CD14-positive monocyte (primary cell): Measurements from ENCODE around the gene PDZD8. TPM values are rescaled to one million over a fixed set of nuclear protein-coding genes. Genes with fewer than 3 reads are reported as not detected.

Source experiments
- DNase-seq, 3 donors: peaks; one replicate each; pipeline ENCODE4 v3.0.0-alpha.2; 2011 to 2022
- H2AFZ ChIP-seq: 2 replicates; pipeline ENCODE4 v1.6.0; 2012; ENCODE audit warnings: mild to moderate bottlenecking, low read depth, low read length, inconsistent platforms; ENCODE audit not compliant: insufficient read depth, poor library complexity, severe bottlenecking
- H3K27ac ChIP-seq, 2 donors: 1 replicate in 1 of 2; 2 replicates in 1 of 2; pipeline ENCODE4 v1.5.1; 2012 to 2013; ENCODE audit warnings: low read length in 2 of 2, control low read depth in 1 of 2, inconsistent platforms in 1 of 2, low read depth in 1 of 2, mild to moderate bottlenecking in 1 of 2
- H3K27me3 ChIP-seq, 2 donors: one replicate each; pipeline versions ENCODE4 v1.6.0 to v1.6.1; 2011 to 2013; ENCODE audit warnings: low read length in 2 of 2; ENCODE audit not compliant: control insufficient read depth in 2 of 2, insufficient read depth in 2 of 2
- H3K36me3 ChIP-seq, 2 donors: replicated peaks in 1 of 2; 1 replicate in 1 of 2; 2 replicates in 1 of 2; pipeline versions ENCODE4 v1.5.1 to v1.6.1; 2012 to 2013; ENCODE audit warnings: low read length in 2 of 2, control low read depth in 1 of 2, inconsistent platforms in 1 of 2, mild to moderate bottlenecking in 1 of 2; ENCODE audit not compliant: insufficient read depth in 2 of 2, control insufficient read depth in 1 of 2
- H3K4me1 ChIP-seq, 2 donors: 1 replicate in 1 of 2; 2 replicates in 1 of 2; pipeline versions ENCODE4 v1.5.1 to v1.6.1; 2012 to 2013; ENCODE audit warnings: low read length in 2 of 2, control low read depth in 1 of 2, inconsistent platforms in 1 of 2, mild to moderate bottlenecking in 1 of 2, moderate library complexity in 1 of 2; ENCODE audit not compliant: insufficient read depth in 2 of 2, control insufficient read depth in 1 of 2
- H3K4me2 ChIP-seq: replicated peaks from 2 replicates; pipeline ENCODE3; 2012; ENCODE audit warnings: low read length, moderate library complexity, mild to moderate bottlenecking; ENCODE audit not compliant: poor library complexity, severe bottlenecking; ENCODE audit errors: extremely low read depth
- H3K4me3 ChIP-seq, 3 experiments: fragments of 200-600 bp in 1 of 3; sonication (generic) in 1 of 3; replicated peaks in 1 of 3; 1 replicate in 2 of 3; 2 replicates in 1 of 3; pipeline ENCODE4 v1.5.1; 2011 to 2013; ENCODE audit warnings: low read length in 3 of 3, mild to moderate bottlenecking in 3 of 3, control low read depth in 2 of 3, low read depth in 2 of 3, inconsistent platforms in 1 of 3, moderate library complexity in 1 of 3
- H3K79me2 ChIP-seq: 2 replicates; pipeline ENCODE4 v1.6.0; 2012; ENCODE audit warnings: mild to moderate bottlenecking, control low read depth, inconsistent platforms, low read length, moderate library complexity; ENCODE audit not compliant: insufficient read depth
- H3K9ac ChIP-seq: 2 replicates; pipeline ENCODE4 v1.6.0; 2017; ENCODE audit warnings: low read length, mild to moderate bottlenecking; ENCODE audit not compliant: insufficient read depth, poor library complexity, severe bottlenecking
- H3K9me3 ChIP-seq, 2 donors: replicated peaks in 1 of 2; 1 replicate in 1 of 2; 2 replicates in 1 of 2; pipeline versions ENCODE4 v1.5.1 to v1.6.1; 2012 to 2013; ENCODE audit warnings: low read length in 2 of 2, control low read depth in 1 of 2; ENCODE audit not compliant: control insufficient read depth in 1 of 2, insufficient read depth in 1 of 2
- H4K20me1 ChIP-seq: 2 replicates; pipeline ENCODE4 v1.6.0; 2012; ENCODE audit warnings: mild to moderate bottlenecking, low read length, control low read depth, moderate library complexity; ENCODE audit not compliant: insufficient read depth
- H3K27ac Mint-ChIP-seq, 7 donors: one replicate each; pipeline ENCODE4 v1.8.0; 2020; ENCODE audit warnings: mild to moderate bottlenecking in 7 of 7, mixed read lengths in 7 of 7, moderate library complexity in 6 of 7, inconsistent platforms in 2 of 7
- H3K27me3 Mint-ChIP-seq, 3 donors: one replicate each; pipeline ENCODE4 v1.8.0; 2021 to 2022; ENCODE audit warnings: low read depth in 3 of 3, mild to moderate bottlenecking in 3 of 3, mixed read lengths in 3 of 3, moderate library complexity in 3 of 3, inconsistent platforms in 1 of 3
- H3K36me3 Mint-ChIP-seq, 2 donors: one replicate each; pipeline ENCODE4 v1.8.0; 2020; ENCODE audit warnings: mixed read lengths in 2 of 2, inconsistent platforms in 1 of 2, mild to moderate bottlenecking in 1 of 2
- H3K4me1 Mint-ChIP-seq: one replicate; pipeline ENCODE4 v1.8.0; 2020; ENCODE audit warnings: mild to moderate bottlenecking, mixed read lengths
- H3K4me3 Mint-ChIP-seq, 2 donors: one replicate each; pipeline ENCODE4 v1.8.0; 2020; ENCODE audit warnings: mild to moderate bottlenecking in 2 of 2, mixed read lengths in 2 of 2, moderate library complexity in 1 of 2
- H3K9me3 Mint-ChIP-seq, 7 donors: one replicate each; pipeline ENCODE4 v1.8.0; 2020 to 2022; ENCODE audit warnings: mixed read lengths in 7 of 7, mild to moderate bottlenecking in 6 of 7, moderate library complexity in 6 of 7, inconsistent platforms in 2 of 7
- CTCF ChIP-seq: fragments of 200-600 bp; IDR thresholded peaks from one replicate; pipeline ENCODE4 v1.8.0; 2022; ENCODE audit warnings: antibody characterized with exemption, mild to moderate bottlenecking
- WGBS: methylation state at CpG from one replicate; pipeline ENCODE4 v1.1.5; 2013; ENCODE audit warnings: missing lambda C conversion rate; ENCODE audit not compliant: insufficient coverage; 5-methylcytosine and 5-hydroxymethylcytosine counted together
- intact Hi-C, 2 donors: fragments of 100-400 bp; cut with micrococcal nuclease; formaldehyde crosslinking; loops; one replicate each; pipeline versions ENCODE4 v1.15.0 to v1.15.1; 2023
- polyA plus RNA-seq, 3 donors: library from polyadenylated mRNA; depleted of rRNA in 1 of 3; unstranded in 2 of 3; stranded (reverse) in 1 of 3; fragments of 300-500 nt in 2 of 3; fragments of >200 nt in 1 of 3; fragmentation: Illumina TruSeq in 2 of 3; gene quantifications; 1 replicate in 2 of 3; 2 replicates in 1 of 3; pipeline ENCODE4 v1.2.3, GENCODE V29; 2012 to 2021

The PDZD8 gene
- polyA plus RNA-seq, 3 donors, result 4.6 to 104 (median 9.0) TPM

GRCh38 chr10:117360016-117360415 is 15.2 kb downstream of the PDZD8 start:
- Histone ChIP-seq H3K4me3 (no peak overlapping the region), H3K27ac (no peak overlapping the region), H3K36me3 (no peaks in the 10 kb centered on the region), H3K27me3 (no peaks in the 10 kb centered on the region), H3K79me2 (peaks cover 100% of the 10 kb centered on the region), H3K9me3 (no peaks in the 10 kb centered on the region), H3K4me2 (no peak overlapping the region), H3K4me1 (peaks cover 9 to 17% of the 10 kb centered on the region in 2 donors), H4K20me1 (peaks cover 73% of the 10 kb centered on the region), H2AFZ (no peak overlapping the region), H3K9ac (no peak overlapping the region)
- no peak for DNase-seq
- no peak for TF ChIP-seq CTCF
- no peaks in the 10 kb centered on the region for H3K9me3 Mint-ChIP-seq
- no peaks in the 10 kb centered on the region for H3K27me3 Mint-ChIP-seq
- peaks cover 0 to 2% of the 10 kb centered on the region in 2 donors for H3K36me3 Mint-ChIP-seq
- peaks cover 35% of the 10 kb centered on the region for H3K4me1 Mint-ChIP-seq
- 100% methylated on average over 1 of the region's 1 CpG for WGBS
- no peak overlapping the region for H3K4me3 Mint-ChIP-seq
- intact Hi-C loops, result no loop called here
- peak overlapping the region in 1 of 7 donors; percentile 67 for H3K27ac Mint-ChIP-seq

DNA sequence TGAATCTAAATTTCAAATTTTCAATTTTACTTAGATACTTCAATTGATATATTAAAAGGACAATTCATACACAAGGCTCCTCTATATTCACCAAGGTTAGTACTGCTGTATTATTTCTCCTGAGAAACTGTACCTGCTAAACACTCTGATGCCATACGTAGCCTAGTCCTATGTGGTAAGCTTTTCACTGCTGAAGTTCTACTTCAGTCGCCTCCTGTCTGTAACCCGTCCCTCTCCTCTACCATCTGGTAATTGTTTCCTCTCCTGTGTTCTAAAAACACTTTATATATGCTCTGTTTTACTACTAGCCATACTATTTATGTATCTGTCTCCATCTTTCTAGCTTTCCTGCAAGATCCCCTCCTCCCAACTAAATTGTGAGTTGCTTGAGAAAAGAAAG is 20.2 kb downstream of the PDZD8 start:
- Histone ChIP-seq H3K27ac (peak overlapping the region in 1 of 2 donors; percentile 42), H3K36me3 (no peaks in the 10 kb centered on the region), H3K9ac (no peak overlapping the region), H4K20me1 (peaks cover 32% of the 10 kb centered on the region), H3K4me1 (peaks cover 33 to 52% of the 10 kb centered on the region in 2 donors), H2AFZ (no peak overlapping the region), H3K4me2 (no peak overlapping the region), H3K27me3 (no peaks in the 10 kb centered on the region), H3K79me2 (peaks cover 90% of the 10 kb centered on the region), H3K4me3 (no peak overlapping the region), H3K9me3 (no peaks in the 10 kb centered on the region)
- no peak for DNase-seq
- no peaks in the 10 kb centered on the region for H3K9me3 Mint-ChIP-seq
- TF ChIP-seq CTCF, result no peak
- H3K27ac Mint-ChIP-seq, result peak overlapping the region in 1 of 7 donors; percentile 22
- WGBS, result 60% methylated on average over 1 of the region's 3 CpGs
- H3K4me3 Mint-ChIP-seq, result no peak overlapping the region
- peaks cover 0 to 2% of the 10 kb centered on the region in 2 donors for H3K36me3 Mint-ChIP-seq
- no peaks in the 10 kb centered on the region for H3K27me3 Mint-ChIP-seq
- intact Hi-C loops, result no loop called here
- peaks cover 54% of the 10 kb centered on the region for H3K4me1 Mint-ChIP-seq
